ENCODE results near the gene TRAPPC10.

Gene TRAPPC10

GRCh38 chr21:44071359-44072104 is 59.4 kb downstream of the TRAPPC10 start:
- DNase-seq: no peak

DNA sequence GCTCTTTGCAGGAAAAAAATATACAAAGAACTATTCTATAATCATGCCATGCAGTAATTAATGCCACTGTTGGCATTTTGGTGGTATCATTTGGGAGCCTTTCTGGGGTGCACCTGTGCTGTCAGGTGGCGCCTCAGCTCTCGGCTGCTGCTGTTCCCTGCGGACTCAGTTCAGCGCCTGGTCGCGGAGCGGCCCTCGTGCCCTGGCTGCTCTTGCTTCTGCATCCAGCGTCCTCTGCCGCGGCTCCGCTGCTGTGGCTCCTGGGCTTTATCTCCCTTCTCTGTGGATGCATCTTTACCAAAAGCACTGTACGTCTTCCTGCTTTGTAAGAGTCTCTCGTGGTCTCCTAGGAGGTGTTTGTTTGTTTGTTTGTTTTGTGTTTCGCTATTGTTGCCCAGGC is 60.0 kb downstream of the TRAPPC10 start:
- DNase-seq: no peak

- no peak for DNase-seq
These were observed 62.3 kb downstream of the TRAPPC10 start for GRCh38 chr21:44074315-44074958.

- no peak for DNase-seq
These were observed 64.2 kb downstream of the TRAPPC10 start for GRCh38 chr21:44076316-44076715.

DNA sequence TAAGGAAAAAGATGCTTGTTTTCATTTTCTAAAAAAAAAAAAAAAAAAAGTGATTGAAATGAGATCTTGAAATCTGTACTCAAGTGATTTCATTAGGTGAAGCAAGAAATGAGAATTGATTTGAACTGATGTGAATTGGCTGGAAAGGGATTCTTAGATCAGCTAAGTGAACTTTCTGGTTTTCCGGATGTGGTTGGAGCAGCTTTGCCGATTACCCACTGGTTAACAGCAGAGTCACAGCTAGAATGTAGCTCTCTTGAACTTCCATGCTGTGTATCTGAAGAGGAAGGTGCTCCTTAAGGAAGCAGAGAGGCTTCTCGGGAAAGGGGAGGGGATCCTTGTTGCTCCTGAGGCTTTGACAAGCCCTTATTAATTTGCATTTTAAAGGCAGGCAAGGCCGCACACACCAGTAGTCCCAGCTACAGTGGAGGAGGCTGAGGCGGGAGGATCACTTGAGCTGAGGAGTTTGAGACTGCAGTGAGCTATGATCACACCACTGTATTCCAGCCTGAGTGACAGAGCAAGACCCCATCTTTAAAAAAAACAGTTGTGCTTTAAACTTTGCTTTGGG is 66.4 kb downstream of the TRAPPC10 start:
- DNase-seq: no peak

GRCh38 chr21:44079446-44079845 is 67.3 kb downstream of the TRAPPC10 start:
- no peak for DNase-seq

DNA sequence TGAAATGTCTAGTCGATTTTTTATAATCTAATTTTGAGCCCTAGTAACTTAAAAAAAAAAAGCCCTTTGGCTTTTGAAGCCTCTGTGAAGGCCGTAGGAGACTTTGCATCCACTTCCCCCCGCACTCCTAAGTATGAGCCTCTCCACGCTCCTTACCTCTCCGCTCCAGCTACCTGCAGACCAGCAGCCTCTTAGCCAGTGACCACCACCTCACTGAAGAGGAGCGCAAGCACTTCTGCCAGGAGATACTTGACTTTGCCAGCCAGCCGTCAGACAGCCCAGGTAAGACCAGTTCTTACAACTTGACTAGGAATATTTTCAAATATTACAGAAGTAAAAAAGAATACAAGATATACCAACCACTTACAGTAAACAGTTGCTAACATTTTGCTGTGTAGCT is 67.7 kb downstream of the TRAPPC10 start:
- DNase-seq: no peak

DNA sequence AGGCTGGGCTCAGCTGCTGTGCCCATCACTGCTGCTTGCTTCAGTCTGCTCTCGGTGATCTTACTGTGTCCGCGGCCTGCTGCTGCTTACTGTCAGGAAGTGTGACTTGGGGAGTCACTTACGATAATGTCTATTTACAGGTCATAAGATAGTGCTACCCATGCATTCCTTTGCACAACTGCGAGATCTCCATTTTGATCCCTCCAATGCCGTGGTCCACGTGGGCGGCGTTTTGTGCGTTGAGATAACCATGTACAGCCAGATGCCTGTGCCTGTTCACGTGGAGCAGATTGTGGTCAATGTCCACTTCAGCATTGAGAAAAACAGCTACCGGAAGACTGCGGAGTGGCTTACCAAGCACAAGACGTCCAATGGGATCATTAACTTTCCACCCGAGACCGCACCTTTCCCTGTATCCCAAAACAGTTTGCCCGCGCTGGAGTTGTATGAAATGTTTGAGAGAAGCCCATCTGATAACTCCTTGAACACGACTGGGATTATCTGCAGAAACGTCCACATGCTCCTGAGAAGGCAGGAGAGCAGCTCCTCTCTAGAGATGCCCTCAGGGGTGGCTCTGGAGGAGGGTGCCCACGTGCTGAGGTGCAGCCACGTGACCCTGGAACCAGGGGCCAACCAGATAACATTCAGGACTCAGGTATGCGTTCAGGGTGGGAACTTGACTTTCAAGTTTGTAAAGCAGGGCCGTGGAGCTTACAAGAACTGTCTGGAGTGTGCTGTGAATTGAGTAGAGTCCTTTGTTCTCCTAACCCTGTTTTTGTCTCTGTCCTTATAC is 70.7 kb downstream of the TRAPPC10 start:
- no peak for DNase-seq

GRCh38 chr21:44083631-44084291 is 71.7 kb downstream of the TRAPPC10 start:
- no peak for DNase-seq

GRCh38 chr21:44084496-44085241 is 72.6 kb downstream of the TRAPPC10 start:
- no peak for DNase-seq

- no peak for DNase-seq
These were observed 73.6 kb downstream of the TRAPPC10 start for GRCh38 chr21:44085491-44086321.

DNA sequence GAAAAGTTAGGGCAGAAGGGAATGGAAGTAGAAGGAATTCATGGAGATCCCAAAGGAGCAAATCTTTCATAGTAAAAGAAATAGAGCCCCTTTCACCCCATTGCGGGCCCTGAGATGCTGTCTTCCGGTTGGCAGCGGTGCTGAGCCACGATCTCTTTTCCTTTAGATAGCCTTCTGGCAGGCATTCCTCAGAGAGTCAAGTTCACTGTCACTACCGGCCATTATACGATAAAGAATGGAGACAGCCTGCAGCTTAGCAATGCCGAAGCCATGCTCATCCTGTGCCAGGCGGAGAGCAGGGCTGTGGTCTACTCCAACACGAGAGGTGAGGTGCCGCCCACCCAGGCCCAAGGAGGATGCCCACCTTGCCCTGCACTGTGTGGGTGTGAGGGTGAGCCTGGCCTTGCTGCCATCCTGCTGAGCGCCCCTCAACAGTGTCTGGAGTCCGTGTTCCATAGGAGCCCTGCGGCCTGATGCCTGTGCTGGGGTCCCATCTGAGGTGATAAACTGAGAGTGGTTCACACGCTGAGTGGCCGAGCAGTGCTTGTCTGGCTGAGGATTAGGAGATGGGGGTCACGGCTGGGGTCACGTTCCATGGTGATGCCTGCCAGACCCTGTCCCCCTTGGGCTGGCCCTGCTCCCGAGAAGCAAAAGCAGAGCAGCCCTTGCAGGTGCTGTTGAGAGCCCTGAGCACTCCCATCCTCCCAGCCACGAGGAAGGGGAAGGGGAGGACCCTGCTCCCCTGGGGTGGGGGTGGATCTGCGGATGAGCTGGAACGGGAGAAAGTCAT is 74.7 kb downstream of the TRAPPC10 start:
- no peak for DNase-seq

- no peak for DNase-seq
These were observed 75.6 kb downstream of the TRAPPC10 start for GRCh38 chr21:44087426-44088400.

DNA sequence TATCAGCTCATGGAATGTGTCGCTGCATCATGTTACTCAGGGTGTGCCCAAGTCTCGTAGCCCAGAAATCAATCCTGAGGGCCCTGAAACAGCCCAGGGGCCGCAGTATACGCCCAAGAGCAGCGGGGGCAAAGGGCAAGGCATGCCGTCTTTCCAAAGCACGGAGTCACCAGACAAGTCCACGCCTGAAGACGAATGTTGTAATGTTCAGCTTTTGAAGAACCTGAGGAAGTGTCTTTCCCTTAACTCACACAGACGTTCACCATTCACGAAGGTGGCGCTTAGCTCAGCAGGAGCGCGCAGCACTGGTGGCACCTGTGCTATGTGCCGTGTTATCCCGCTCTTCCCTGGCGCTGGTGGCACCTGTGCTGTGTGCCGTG is 76.3 kb downstream of the TRAPPC10 start:
- no peak for DNase-seq

- peak; percentile 21 for DNase-seq
These were observed 77.1 kb downstream of the TRAPPC10 start for GRCh38 chr21:44089001-44089911.

DNA sequence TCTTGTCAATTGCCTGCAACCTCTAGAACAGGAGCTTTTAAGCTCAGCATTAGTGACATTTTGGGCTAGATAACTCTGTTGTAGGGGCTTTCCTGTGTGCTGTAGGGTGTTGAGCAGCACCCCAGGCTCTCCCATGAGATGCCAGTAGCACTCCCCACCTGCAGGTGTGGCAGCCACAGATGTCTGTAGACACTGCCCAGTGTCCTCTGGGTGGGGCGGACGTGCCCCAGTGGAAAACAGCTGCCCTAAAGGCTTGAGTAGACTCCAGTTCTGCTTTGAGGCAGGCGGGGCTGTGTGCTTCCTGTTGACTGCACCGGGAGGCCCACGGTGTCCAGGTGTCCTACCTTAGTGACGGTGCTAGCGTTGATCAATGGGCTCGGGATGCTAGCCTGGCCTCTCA is 78.2 kb downstream of the TRAPPC10 start:
- DNase-seq: peak; percentile 21

- DNase-seq: no peak
These were observed 80.1 kb downstream of the TRAPPC10 start for GRCh38 chr21:44092211-44092610.

- no peak for DNase-seq
These were observed 81.7 kb downstream of the TRAPPC10 start for GRCh38 chr21:44093761-44094160.
